H9 (cell line): ENCODE results near the gene TFIP11. TPM values are rescaled to one million over a fixed set of nuclear protein-coding genes. Genes with fewer than 3 reads are reported as not detected.

Experiments
- DNase-seq: peaks from one replicate; pipeline ENCODE4 v3.0.0-alpha.2; 2017
- H2AFZ ChIP-seq: one replicate; pipeline ENCODE4 v1.6.1; 2013; ENCODE audit warnings: mild to moderate bottlenecking, low read length, control low read depth, moderate library complexity
- H2AK5ac ChIP-seq: 2 replicates; pipeline ENCODE4 v1.6.1; 2013; ENCODE audit warnings: low read length, control low read depth, mixed read lengths; ENCODE audit not compliant: insufficient read length
- H2BK120ac ChIP-seq: one replicate; pipeline ENCODE4 v1.6.1; 2013; ENCODE audit warnings: low read depth, mild to moderate bottlenecking, low read length, control low read depth, inconsistent platforms; ENCODE audit not compliant: poor library complexity, severe bottlenecking
- H2BK12ac ChIP-seq: 2 replicates; pipeline ENCODE4 v1.6.1; 2013; ENCODE audit warnings: low read length, control low read depth, mixed read lengths, low read depth; ENCODE audit not compliant: insufficient read length
- H2BK15ac ChIP-seq: 2 replicates; pipeline ENCODE4 v1.6.1; 2013; ENCODE audit warnings: low read depth, low read length, control low read depth
- H2BK20ac ChIP-seq: one replicate; pipeline ENCODE4 v1.6.1; 2013; ENCODE audit warnings: low read depth, mild to moderate bottlenecking, low read length, control low read depth, inconsistent platforms; ENCODE audit not compliant: poor library complexity, severe bottlenecking
- H2BK5ac ChIP-seq: 2 replicates; pipeline ENCODE4 v1.6.1; 2013; ENCODE audit warnings: low read length, control low read depth, mixed read lengths; ENCODE audit not compliant: insufficient read length
- H3K14ac ChIP-seq: 2 replicates; pipeline ENCODE4 v1.6.1; 2013; ENCODE audit warnings: low read length, control low read depth; ENCODE audit not compliant: insufficient read depth
- H3K18ac ChIP-seq: 2 replicates; pipeline ENCODE4 v1.6.1; 2013; ENCODE audit warnings: low read depth, mild to moderate bottlenecking, mixed read lengths, low read length, control low read depth; ENCODE audit not compliant: insufficient read length
- H3K23ac ChIP-seq: 2 replicates; pipeline ENCODE4 v1.6.1; 2013; ENCODE audit warnings: low read length, control low read depth, mixed read lengths, low read depth; ENCODE audit not compliant: insufficient read length
- H3K23me2 ChIP-seq: 2 replicates; pipeline ENCODE4 v1.6.1; 2013; ENCODE audit warnings: low read depth, mild to moderate bottlenecking, mixed read lengths, low read length, control low read depth; ENCODE audit not compliant: insufficient read length, poor library complexity, severe bottlenecking
- H3K27ac ChIP-seq: 2 replicates; pipeline ENCODE4 v1.5.1; 2013; ENCODE audit warnings: low read length, control low read depth, mixed read lengths, low read depth; ENCODE audit not compliant: insufficient read length
- H3K27me3 ChIP-seq: 2 replicates; pipeline ENCODE4 v1.6.1; 2013; ENCODE audit warnings: low read length, control low read depth, inconsistent platforms; ENCODE audit not compliant: insufficient read depth
- H3K4ac ChIP-seq: 2 replicates; pipeline ENCODE4 v1.6.1; 2013; ENCODE audit warnings: low read depth, mild to moderate bottlenecking, control low read depth, inconsistent platforms, low read length, moderate library complexity
- H3K4me1 ChIP-seq: 2 replicates; pipeline ENCODE4 v1.6.1; 2013; ENCODE audit warnings: low read length, control low read depth, inconsistent platforms; ENCODE audit not compliant: insufficient read depth
- H3K4me2 ChIP-seq: 2 replicates; pipeline ENCODE4 v1.6.1; 2013; ENCODE audit warnings: low read length, control low read depth, mixed read lengths; ENCODE audit not compliant: insufficient read length, insufficient read depth
- H3K56ac ChIP-seq: 2 replicates; pipeline ENCODE4 v1.6.1; 2013; ENCODE audit warnings: low read depth, mild to moderate bottlenecking, mixed read lengths, low read length, control low read depth; ENCODE audit not compliant: insufficient read length
- H3K79me1 ChIP-seq: 2 replicates; pipeline ENCODE4 v1.6.1; 2013; ENCODE audit warnings: low read depth, mild to moderate bottlenecking, moderate library complexity, low read length, control low read depth, inconsistent platforms; ENCODE audit not compliant: insufficient read depth, poor library complexity, severe bottlenecking
- H3K79me2 ChIP-seq: 2 replicates; pipeline ENCODE4 v1.6.1; 2013; ENCODE audit warnings: low read length, control low read depth, inconsistent platforms; ENCODE audit not compliant: insufficient read depth
- H3K9ac ChIP-seq: 2 replicates; pipeline ENCODE4 v1.6.1; 2013; ENCODE audit warnings: low read length, control low read depth, mixed read lengths; ENCODE audit not compliant: insufficient read length; ENCODE audit errors: extremely low read depth
- H3K9me3 ChIP-seq: one replicate; pipeline ENCODE4 v1.6.1; 2013; ENCODE audit warnings: low read depth, low read length, inconsistent platforms; ENCODE audit not compliant: control insufficient read depth
- H3T11ph ChIP-seq: one replicate; pipeline ENCODE4 v1.6.1; 2013; ENCODE audit warnings: mild to moderate bottlenecking, low read length, control low read depth, inconsistent platforms
- H4K20me1 ChIP-seq: one replicate; pipeline ENCODE4 v1.6.1; 2013; ENCODE audit not compliant: control insufficient read depth, insufficient read length, insufficient read depth
- H4K5ac ChIP-seq: 2 replicates; pipeline ENCODE4 v1.6.1; 2013; ENCODE audit warnings: low read depth, mild to moderate bottlenecking, mixed read lengths, low read length, control low read depth; ENCODE audit not compliant: insufficient read length
- H4K8ac ChIP-seq: replicated peaks from 2 replicates; pipeline ENCODE4 v1.6.1; 2013; ENCODE audit warnings: low read length, control low read depth, mixed read lengths, low read depth; ENCODE audit not compliant: insufficient read length
- H4K91ac ChIP-seq: 2 replicates; pipeline ENCODE4 v1.6.1; 2013; ENCODE audit warnings: low read depth, mild to moderate bottlenecking, moderate library complexity, mixed read lengths, low read length, control low read depth; ENCODE audit not compliant: insufficient read length
- H3K27ac Mint-ChIP-seq, 3 experiments: 2 replicates in 2 of 3; 3 replicates in 1 of 3; pipeline ENCODE4 v1.8.0; 2020 to 2021; ENCODE audit warnings: mixed read lengths in 3 of 3, mild to moderate bottlenecking in 1 of 3, moderate library complexity in 1 of 3
- H3K27me3 Mint-ChIP-seq: 2 replicates; pipeline ENCODE4 v1.8.0; 2021; ENCODE audit warnings: low read depth, mild to moderate bottlenecking, moderate library complexity, mixed read lengths
- H3K36me3 Mint-ChIP-seq, 3 experiments: 2 replicates in 2 of 3; 3 replicates in 1 of 3; pipeline ENCODE4 v1.8.0; 2020 to 2021; ENCODE audit warnings: low read depth in 3 of 3, mixed read lengths in 3 of 3; ENCODE audit not compliant: insufficient read depth in 1 of 3
- H3K4me1 Mint-ChIP-seq, 2 experiments: 2 replicates each; pipeline ENCODE4 v1.8.0; 2020; ENCODE audit warnings: mixed read lengths in 2 of 2
- H3K4me3 Mint-ChIP-seq, 2 experiments: 2 replicates in 1 of 2; 3 replicates in 1 of 2; pipeline ENCODE4 v1.8.0; 2020 to 2021; ENCODE audit warnings: mild to moderate bottlenecking in 2 of 2, mixed read lengths in 2 of 2, moderate library complexity in 1 of 2
- H3K9me3 Mint-ChIP-seq, 2 experiments: 2 replicates in 1 of 2; 3 replicates in 1 of 2; pipeline ENCODE4 v1.8.0; 2020; ENCODE audit warnings: mild to moderate bottlenecking in 2 of 2, mixed read lengths in 2 of 2, moderate library complexity in 1 of 2
- CTCF ChIP-seq: fragments of 200-600 bp; sonication (generic); conservative IDR thresholded peaks from 3 replicates; pipeline ENCODE4 v1.8.0; 2021; ENCODE audit warnings: antibody characterized with exemption, mild to moderate bottlenecking
- WGBS: extraction: QIAGEN DNeasy Blood & Tissue Kit; methylation state at CpG from one replicate; pipeline ENCODE4 v1.1.7; 2013; ENCODE audit warnings: missing lambda C conversion rate, low lambda C conversion rate, mixed read lengths; ENCODE audit not compliant: insufficient read length; ENCODE audit errors: extremely low coverage; 5-methylcytosine and 5-hydroxymethylcytosine counted together
- total RNA-seq: library from RNA; stranded (reverse); gene quantifications from 2 replicates; pipeline ENCODE4 v1.2.1, GENCODE V29; 2021

TFIP11 gene
- total RNA-seq, 1 experiment from 2014 or later: 36.4 TPM

GRCh38 chr22:26484360-26484706, 27.9 kb downstream of the TFIP11 start:
- Histone ChIP-seq H3K23me2 (no peaks in the 10 kb centered on the region), H2AFZ (no peak overlapping the region)
- DNase-seq: no peak

More at GRCh38 chr22:26484360-26484706, 27.9 kb downstream of the TFIP11 start:
- H3K4ac ChIP-seq: no peak overlapping the region
- H3K79me1 ChIP-seq: peaks cover 10% of the 10 kb centered on the region
- H3K79me2 ChIP-seq: peaks cover 3% of the 10 kb centered on the region; the same call in 1 of the 2 replicates
- no peak overlapping the region for H3T11ph ChIP-seq
- no peak overlapping the region for H3K56ac ChIP-seq
- no CpG with 5 or more reads among the region's 6 CpGs for WGBS
- H2BK12ac ChIP-seq: no peak overlapping the region
- no peaks in the 10 kb centered on the region for H4K20me1 ChIP-seq
- H3K9ac ChIP-seq: peak overlapping the region; percentile 69
- H4K5ac ChIP-seq: no peak overlapping the region
- H4K8ac ChIP-seq: no peak overlapping the region
- peak overlapping the region; percentile 65 for H3K4me2 ChIP-seq
- H2BK15ac ChIP-seq: no peak overlapping the region
- H2AK5ac ChIP-seq: no peak overlapping the region
- no peak overlapping the region for H3K23ac ChIP-seq
- peak overlapping the region in 2 of 3 experiments; percentile 83 to 85; a peak in 4 of 7 replicates for H3K27ac Mint-ChIP-seq
- H3K27ac ChIP-seq: no peak overlapping the region
- H3K36me3 Mint-ChIP-seq: peaks cover 11 to 32% (median 31%) of the 10 kb centered on the region in 3 experiments; a peak in 6 of 7 replicates
- H3K27me3 ChIP-seq: no peaks in the 10 kb centered on the region
- no peaks in the 10 kb centered on the region; the same call in 1 of the 2 replicates for H3K4me1 ChIP-seq
- H3K18ac ChIP-seq: no peak overlapping the region
- H3K14ac ChIP-seq: no peak overlapping the region
- no peaks in the 10 kb centered on the region for H3K27me3 Mint-ChIP-seq
- H3K9me3 ChIP-seq: no peaks in the 10 kb centered on the region
- peak overlapping the region; percentile 96 to 98 for H3K4me3 Mint-ChIP-seq
- peaks cover 42 to 44% of the 10 kb centered on the region in 2 experiments for H3K4me1 Mint-ChIP-seq
- H2BK120ac ChIP-seq: no peak overlapping the region
- TF ChIP-seq CTCF: no peak
- no peak overlapping the region for H4K91ac ChIP-seq
- no peak overlapping the region for H2BK20ac ChIP-seq
- H3K9me3 Mint-ChIP-seq: no peaks in the 10 kb centered on the region; a peak in 1 of 5 replicates
- H2BK5ac ChIP-seq: no peak overlapping the region
